Rectal smooth muscle tissue (tissue), 1 donor: ENCODE measurements around the gene NUP205.
A peak's percentile ranks its signal among the peaks of the same experiment; 100 is the strongest.

Experiments used
- H3K27ac ChIP-seq: one replicate; pipeline ENCODE4 v1.7.0; 2013; ENCODE audit warnings: low read depth, low read length, inconsistent platforms
- H3K27me3 ChIP-seq: one replicate; pipeline ENCODE4 v1.7.0; 2013; ENCODE audit warnings: low read length; ENCODE audit not compliant: control insufficient read depth, insufficient read depth
- H3K36me3 ChIP-seq: one replicate; pipeline ENCODE4 v1.7.0; 2013; ENCODE audit warnings: low read length; ENCODE audit not compliant: control insufficient read depth, insufficient read depth
- H3K4me1 ChIP-seq: one replicate; pipeline ENCODE4 v1.7.0; 2013; ENCODE audit warnings: low read length; ENCODE audit not compliant: control insufficient read depth, insufficient read depth
- H3K4me3 ChIP-seq: one replicate; pipeline ENCODE4 v1.7.0; 2013; ENCODE audit warnings: low read length
- H3K9ac ChIP-seq: one replicate; pipeline ENCODE4 v1.7.0; 2013; ENCODE audit warnings: low read length

The NUP205 gene

DNA sequence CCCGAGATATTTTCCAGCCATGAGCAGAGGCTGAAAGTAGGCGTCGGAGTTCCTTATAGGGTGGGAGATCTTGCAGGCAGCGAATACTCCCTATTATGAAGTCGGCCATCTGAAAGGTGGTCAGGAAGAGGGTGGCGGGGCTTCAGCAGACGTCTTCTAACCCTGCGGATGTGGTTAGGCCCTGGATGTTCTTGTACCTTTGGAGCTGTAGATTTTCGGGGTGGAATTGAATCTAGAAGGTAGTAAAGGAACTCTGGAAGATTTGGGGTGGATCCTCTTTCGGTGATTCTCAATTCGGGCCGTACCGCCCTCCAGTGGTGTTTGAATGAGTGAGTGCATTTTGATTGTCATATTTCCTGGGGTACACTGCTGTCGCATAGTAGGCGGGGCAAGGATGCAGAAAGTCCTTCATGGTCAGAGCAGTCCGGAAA, 635 bp downstream of the NUP205 start:
- H3K27ac ChIP-seq = peak overlapping the region; percentile 98
- H3K9ac ChIP-seq = peak overlapping the region; percentile 85
- H3K4me3 ChIP-seq = peak overlapping the region; percentile 97
- no peaks in the 10 kb centered on the region for H3K36me3 ChIP-seq
- peaks cover 4% of the 10 kb centered on the region for H3K4me1 ChIP-seq
- H3K27me3 ChIP-seq = no peaks in the 10 kb centered on the region

GRCh38 chr7:135558881-135559280, 1.2 kb downstream of the NUP205 start:
- Histone ChIP-seq H3K27me3 (no peaks in the 10 kb centered on the region), H3K36me3 (no peaks in the 10 kb centered on the region), H3K4me1 (peaks cover 4% of the 10 kb centered on the region), H3K27ac (peak overlapping the region; percentile 98), H3K9ac (no peak overlapping the region), H3K4me3 (peak overlapping the region; percentile 97)

DNA sequence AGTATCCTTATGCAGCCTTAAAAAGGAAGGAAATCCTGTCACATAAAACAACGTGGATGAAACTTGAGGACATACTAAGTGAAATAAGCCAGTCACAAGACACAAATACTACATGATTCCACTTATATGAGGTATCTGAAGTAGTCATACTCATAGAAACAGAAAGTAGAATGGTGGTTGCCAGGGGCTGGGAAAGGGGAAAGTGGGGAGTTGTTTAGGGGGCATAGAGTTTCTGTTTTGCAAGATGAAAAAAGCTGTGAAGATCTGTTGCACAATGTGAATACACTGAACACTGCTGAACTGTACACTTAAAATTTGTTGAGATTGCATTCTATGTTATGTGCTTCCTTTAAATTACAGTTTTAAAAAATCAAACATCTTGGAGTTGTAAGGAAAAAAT, 2.9 kb downstream of the NUP205 start:
- Histone ChIP-seq H3K27ac (no peak overlapping the region), H3K27me3 (no peaks in the 10 kb centered on the region), H3K36me3 (no peaks in the 10 kb centered on the region), H3K9ac (no peak overlapping the region), H3K4me1 (peaks cover 4% of the 10 kb centered on the region), H3K4me3 (no peak overlapping the region)

DNA sequence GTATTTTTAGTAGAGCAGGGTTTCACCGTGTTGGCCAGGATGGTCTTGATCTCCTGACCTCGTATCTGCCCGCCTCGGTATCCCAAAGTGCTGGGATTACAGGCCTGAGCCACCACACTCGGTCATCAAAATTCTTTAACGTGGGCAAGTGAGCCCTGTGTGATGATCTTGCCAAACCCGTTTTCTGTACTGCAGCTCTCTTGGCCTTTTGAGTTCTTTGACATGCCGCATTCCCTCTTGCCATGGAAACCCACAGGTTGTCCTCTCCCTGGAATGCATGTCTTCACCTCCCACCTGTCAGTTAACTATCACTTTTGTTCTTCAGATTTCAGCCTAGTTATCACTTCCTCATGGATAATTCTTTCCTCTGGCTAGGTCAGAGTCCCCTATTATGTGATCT, 5.0 kb downstream of the NUP205 start:
- no peak overlapping the region for H3K4me3 ChIP-seq
- H3K27ac ChIP-seq = no peak overlapping the region
- no peak overlapping the region for H3K9ac ChIP-seq
- no peaks in the 10 kb centered on the region for H3K27me3 ChIP-seq
- peaks cover 4% of the 10 kb centered on the region for H3K4me1 ChIP-seq
- H3K36me3 ChIP-seq = no peaks in the 10 kb centered on the region

GRCh38 chr7:135571834-135572233, 14.1 kb downstream of the NUP205 start:
- Histone ChIP-seq H3K4me1 (no peaks in the 10 kb centered on the region), H3K27me3 (no peaks in the 10 kb centered on the region), H3K27ac (no peak overlapping the region), H3K9ac (no peak overlapping the region), H3K36me3 (peaks cover 14% of the 10 kb centered on the region), H3K4me3 (no peak overlapping the region)

DNA sequence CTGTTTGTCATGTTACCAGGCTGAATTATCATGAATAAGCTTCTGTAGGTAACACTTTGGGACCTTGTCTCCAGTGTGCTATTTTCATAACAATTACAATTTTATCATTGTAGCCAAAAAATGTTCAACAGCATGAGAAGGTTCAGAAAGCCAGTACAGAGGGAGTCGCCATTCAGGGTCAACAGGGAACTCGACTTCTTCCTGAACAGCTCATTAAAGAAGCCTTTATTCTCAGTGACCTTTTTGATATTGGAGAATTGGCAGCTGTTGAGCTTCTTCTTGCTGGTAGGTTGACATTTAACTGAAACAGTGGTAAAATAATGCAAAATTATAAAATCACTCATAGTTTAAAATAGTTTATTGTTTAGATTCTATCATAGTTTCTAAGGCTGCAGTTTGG, 15.8 kb downstream of the NUP205 start:
- Histone ChIP-seq H3K27ac (no peak overlapping the region), H3K4me1 (no peaks in the 10 kb centered on the region), H3K27me3 (no peaks in the 10 kb centered on the region), H3K9ac (no peak overlapping the region), H3K36me3 (peaks cover 21% of the 10 kb centered on the region), H3K4me3 (no peak overlapping the region)

DNA sequence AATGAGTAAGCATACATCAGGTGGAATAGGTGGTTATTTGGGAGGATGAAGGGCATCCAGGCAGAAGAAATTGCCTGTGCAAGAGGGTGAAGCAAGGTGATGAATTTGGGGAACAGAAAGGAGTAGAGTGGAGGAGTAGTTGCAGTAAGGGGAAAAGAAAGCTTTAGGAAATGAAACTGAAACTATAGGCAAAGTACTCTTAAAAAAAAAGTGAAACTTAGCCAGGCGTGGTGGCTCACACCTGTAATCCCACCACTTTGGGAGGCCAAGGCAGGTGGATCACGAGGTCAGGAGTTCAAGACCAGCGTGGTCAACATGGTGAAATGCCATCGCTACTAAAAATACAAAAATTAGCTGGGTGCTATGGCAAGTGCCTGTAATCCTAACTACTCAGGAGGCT, 17.6 kb downstream of the NUP205 start:
- no peaks in the 10 kb centered on the region for H3K4me1 ChIP-seq
- H3K4me3 ChIP-seq = no peak overlapping the region
- H3K27ac ChIP-seq = no peak overlapping the region
- no peaks in the 10 kb centered on the region for H3K27me3 ChIP-seq
- peaks cover 21% of the 10 kb centered on the region for H3K36me3 ChIP-seq
- no peak overlapping the region for H3K9ac ChIP-seq

DNA sequence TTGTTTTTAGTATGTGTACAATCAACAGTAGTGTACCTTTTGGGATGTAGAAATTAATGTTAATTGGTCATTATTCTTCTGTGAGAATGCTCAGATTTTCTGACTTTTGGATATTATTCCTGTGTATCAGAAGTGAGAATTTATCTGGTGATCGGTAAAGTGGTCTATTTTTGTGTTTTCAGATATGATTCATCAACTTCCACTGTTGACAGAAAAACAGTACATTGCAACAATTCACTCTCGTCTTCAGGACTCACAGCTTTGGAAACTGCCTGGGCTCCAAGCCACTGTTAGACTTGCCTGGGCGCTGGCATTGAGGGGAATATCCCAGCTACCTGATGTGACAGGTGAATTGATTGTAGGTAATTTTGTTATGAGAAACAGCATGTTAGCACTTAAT, 20.9 kb downstream of the NUP205 start:
- no peak overlapping the region for H3K9ac ChIP-seq
- H3K27me3 ChIP-seq = no peaks in the 10 kb centered on the region
- H3K4me3 ChIP-seq = no peak overlapping the region
- H3K27ac ChIP-seq = no peak overlapping the region
- peaks cover 26% of the 10 kb centered on the region for H3K36me3 ChIP-seq
- no peaks in the 10 kb centered on the region for H3K4me1 ChIP-seq

DNA sequence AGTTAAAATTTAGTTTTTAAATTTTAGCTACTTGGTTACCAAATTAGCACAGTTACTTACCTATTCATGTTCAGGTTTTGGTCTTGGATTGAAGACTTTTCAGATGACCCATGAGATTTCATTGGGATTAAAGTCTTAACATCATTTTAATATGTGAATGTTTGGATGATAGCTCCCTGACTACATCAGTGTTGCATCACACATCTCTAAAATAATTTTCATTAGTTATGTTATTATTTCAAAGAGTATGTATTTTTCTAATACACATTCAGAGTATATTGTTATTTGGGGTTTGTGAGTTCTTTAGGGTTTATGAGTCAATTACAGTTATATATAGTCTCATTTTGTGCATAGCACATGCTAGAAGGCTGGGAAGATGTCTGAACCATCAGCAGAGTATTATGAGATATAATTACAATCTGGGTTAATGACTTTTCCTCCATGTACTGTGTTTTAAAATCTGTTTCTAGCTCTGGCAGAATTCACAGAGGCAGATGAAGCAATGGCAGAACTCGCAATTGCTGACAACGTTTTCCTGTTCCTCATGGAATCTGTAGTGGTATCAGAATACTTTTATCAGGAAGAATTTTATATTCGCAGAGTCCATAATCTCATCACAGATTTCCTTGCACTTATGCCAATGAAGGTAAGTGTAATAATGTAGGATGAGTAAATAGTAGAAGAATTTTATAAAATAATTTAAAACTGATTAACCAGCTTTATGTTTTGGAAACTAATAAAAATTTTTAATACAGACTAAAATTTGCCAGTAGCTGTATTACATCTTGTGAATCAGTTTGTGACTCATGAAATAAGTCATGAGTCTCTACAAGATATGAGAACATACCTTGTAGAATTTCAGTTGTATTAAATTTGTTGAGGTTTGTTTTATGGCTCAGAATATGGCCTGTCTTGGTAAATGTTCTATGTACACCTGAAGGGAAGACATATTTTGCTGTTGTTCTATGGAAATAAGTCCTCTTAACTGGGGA, 26.9 kb downstream of the NUP205 start:
- Histone ChIP-seq H3K4me1 (no peaks in the 10 kb centered on the region), H3K27me3 (no peaks in the 10 kb centered on the region), H3K4me3 (no peak overlapping the region), H3K27ac (no peak overlapping the region), H3K9ac (no peak overlapping the region), H3K36me3 (peaks cover 10% of the 10 kb centered on the region)

DNA sequence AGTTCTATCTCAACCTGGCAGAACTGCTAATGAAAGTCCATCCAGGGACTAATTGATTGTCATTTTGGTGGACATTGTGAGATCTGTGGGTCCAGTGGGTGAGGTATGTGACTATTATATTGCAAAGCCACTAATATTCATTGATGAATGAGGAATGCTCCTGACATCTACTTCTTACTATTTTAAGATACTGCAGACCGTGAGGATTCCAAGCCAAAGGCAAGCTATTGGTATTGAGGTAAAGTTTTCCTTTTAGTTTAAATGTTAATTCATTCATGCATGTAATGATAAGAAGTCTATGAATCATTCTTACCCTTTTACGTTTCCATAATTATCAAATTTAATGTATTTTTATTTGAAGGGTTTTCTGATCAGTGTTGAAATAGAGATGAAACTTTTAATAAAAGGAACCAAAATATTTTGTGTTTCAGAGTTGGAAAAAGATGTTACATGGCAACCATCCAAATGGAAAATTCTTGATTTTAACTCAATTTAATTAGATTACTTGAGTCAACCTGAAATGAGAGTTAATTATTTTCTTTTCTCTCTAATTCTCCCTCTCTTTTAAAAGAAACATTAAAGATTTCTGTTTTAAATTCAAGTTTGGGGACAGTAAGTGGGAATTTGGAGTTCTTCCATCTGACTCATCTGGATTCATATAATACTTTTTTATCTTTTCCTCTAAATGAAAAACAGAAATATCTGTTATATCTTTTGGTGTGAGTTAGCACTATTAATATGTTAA, 39.6 kb downstream of the NUP205 start:
- H3K4me1 ChIP-seq = no peaks in the 10 kb centered on the region
- H3K9ac ChIP-seq = no peak overlapping the region
- H3K27ac ChIP-seq = no peak overlapping the region
- no peak overlapping the region for H3K4me3 ChIP-seq
- no peaks in the 10 kb centered on the region for H3K27me3 ChIP-seq
- H3K36me3 ChIP-seq = peaks cover 24% of the 10 kb centered on the region

DNA sequence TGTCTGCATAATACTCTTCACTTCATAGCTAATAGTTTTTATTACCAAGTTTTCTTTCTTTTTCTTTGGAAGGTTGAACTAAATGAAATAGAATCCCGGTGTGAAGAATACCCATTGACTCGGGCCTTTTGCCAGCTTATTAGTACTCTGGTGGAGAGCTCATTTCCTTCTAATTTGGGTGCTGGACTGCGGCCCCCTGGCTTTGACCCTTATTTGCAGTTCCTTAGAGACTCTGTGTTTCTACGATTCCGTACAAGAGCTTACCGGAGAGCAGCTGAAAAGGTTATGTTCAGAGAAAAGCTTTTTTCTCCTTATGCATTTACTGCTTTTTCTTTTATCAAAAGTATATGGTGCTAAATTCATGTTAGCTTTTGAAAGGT, 40.2 kb downstream of the NUP205 start:
- Histone ChIP-seq H3K27me3 (no peaks in the 10 kb centered on the region), H3K36me3 (peaks cover 25% of the 10 kb centered on the region), H3K4me1 (no peaks in the 10 kb centered on the region), H3K27ac (no peak overlapping the region), H3K4me3 (no peak overlapping the region), H3K9ac (no peak overlapping the region)

DNA sequence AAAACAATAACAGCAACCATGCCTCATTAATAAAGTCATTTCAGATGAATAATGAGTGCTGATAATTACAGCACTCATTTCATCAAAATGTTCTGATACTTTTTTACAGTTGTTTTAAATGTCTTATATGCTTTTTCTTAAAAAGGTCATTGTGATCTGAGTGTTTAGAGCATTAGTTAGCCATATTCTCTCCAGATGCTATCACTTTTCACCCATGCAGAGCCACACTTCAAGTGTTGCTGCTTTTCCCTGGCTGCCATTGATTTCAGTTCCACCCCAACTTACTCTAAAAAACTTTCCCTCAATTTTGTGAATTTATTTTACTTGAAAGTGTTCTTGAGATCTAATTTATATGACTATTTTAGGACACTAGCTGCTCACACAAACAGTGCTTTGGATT, 41.8 kb downstream of the NUP205 start:
- Histone ChIP-seq H3K4me1 (no peaks in the 10 kb centered on the region), H3K27me3 (no peaks in the 10 kb centered on the region), H3K36me3 (peaks cover 23% of the 10 kb centered on the region), H3K27ac (no peak overlapping the region), H3K9ac (no peak overlapping the region), H3K4me3 (no peak overlapping the region)
